KOPT-K1 (cell line): ENCODE results near the gene CARD10.
"Not testable (repeated sequence)": the region's sequence is repeated elsewhere in the genome, so short reads cannot be mapped to it uniquely, and the experiment has no call there.

ENCODE experiments used
- H3K27ac ChIP-seq: fragments of 200-600 bp; sonication (generic); 2 replicates; pipeline ENCODE4 v1.5.1; 2016; ENCODE audit warnings: antibody characterized with exemption, mild to moderate bottlenecking, low read depth, low read length; ENCODE audit not compliant: poor library complexity, severe bottlenecking
- H3K36me3 ChIP-seq: fragments of 200-600 bp; sonication (generic); 2 replicates; pipeline ENCODE4 v1.5.1; 2017; ENCODE audit warnings: antibody characterized with exemption, mild to moderate bottlenecking, low read length, moderate library complexity; ENCODE audit not compliant: insufficient read depth
- H3K9me3 ChIP-seq: fragments of 200-600 bp; sonication (generic); 2 replicates; pipeline ENCODE4 v1.5.1; 2017; ENCODE audit warnings: antibody characterized with exemption, low read length, mild to moderate bottlenecking; ENCODE audit not compliant: insufficient read depth, poor library complexity, severe bottlenecking

The CARD10 gene

GRCh38 chr22:37480387-37481346, 38.5 kb downstream of the CARD10 start:
- Histone ChIP-seq H3K36me3 (peaks cover 39% of the 10 kb centered on the region), H3K27ac (peak overlapping the region; percentile 13), H3K9me3 (no peaks in the 10 kb centered on the region)

DNA sequence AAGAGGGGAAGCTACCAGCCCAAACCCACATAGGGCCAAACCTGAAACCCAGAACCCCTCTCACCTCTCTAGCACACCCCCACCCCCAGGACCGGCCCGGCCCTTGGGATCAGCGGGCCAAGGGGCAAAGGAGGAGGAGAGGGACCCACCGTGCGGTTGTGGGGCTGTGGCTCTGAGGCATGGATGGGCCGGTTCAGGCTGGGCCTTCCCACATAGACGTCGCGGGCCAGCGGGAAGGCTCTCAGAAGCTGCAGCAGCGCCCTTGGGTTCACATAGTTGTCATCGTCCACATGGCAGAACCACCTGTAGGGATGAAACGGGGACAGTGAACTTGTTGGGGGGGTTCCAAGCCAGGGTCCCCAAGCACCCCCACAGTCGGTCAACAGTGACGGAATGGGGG, 40.0 kb downstream of the CARD10 start:
- no peak overlapping the region for H3K27ac ChIP-seq
- H3K36me3 ChIP-seq: peaks cover 54% of the 10 kb centered on the region
- no peaks in the 10 kb centered on the region for H3K9me3 ChIP-seq

DNA sequence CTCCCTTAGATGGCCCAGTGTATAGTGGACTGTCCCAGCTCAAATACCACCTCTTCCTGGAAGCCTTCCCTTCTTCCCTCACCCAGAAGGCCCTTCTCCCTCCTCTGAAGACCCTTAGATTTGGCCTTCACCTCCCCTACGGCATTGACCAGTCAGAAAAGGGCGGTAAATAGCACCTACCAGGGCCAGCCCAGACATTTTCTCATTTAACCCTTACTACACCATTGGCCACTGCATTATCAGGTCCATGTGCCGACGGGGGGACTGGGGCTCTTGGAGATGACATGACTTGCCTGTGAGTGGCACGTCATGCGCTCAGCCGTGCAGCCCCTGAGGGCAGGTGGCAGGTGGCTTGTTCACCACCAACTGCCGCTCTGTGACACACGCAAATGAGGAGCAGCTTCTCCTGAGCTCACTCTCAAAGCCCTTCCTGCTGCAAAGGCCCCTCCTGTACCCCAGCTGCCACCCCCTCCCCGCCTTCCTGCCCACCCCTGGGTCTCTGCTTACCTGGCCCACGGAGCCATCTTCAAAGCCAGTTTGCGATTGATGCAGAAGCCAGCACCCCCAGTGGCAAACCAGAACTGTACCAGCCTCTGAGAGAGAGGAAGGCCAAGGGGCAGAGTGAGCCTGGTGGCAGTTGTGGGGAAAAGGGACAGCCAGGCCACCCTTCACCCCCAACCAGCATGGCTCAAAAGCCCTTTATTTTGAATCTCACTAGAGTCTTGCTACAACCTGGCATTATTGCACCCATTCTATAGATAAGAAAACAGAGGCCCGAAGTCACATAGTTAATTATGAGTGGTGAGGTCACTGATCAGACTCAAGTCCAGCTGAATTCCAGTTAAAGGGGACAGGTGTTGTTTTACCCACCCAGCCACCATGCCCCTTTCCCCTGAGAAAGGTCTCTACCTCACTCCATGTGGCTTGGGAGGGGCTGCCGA, 42.6 kb downstream of the CARD10 start:
- peaks cover 69% of the 10 kb centered on the region for H3K36me3 ChIP-seq
- peak overlapping the region; percentile 63 for H3K27ac ChIP-seq
- no peaks in the 10 kb centered on the region for H3K9me3 ChIP-seq

GRCh38 chr22:37474447-37475090, 44.6 kb downstream of the CARD10 start:
- H3K9me3 ChIP-seq: no peaks in the 10 kb centered on the region
- H3K36me3 ChIP-seq: peaks cover 74% of the 10 kb centered on the region

GRCh38 chr22:37473437-37473946, 45.7 kb downstream of the CARD10 start:
- Histone ChIP-seq H3K27ac (no peak overlapping the region), H3K9me3 (no peaks in the 10 kb centered on the region), H3K36me3 (peaks cover 70% of the 10 kb centered on the region)

More at GRCh38 chr22:37474447-37475090, 44.6 kb downstream of the CARD10 start:
- H3K27ac ChIP-seq: no peak overlapping the region

DNA sequence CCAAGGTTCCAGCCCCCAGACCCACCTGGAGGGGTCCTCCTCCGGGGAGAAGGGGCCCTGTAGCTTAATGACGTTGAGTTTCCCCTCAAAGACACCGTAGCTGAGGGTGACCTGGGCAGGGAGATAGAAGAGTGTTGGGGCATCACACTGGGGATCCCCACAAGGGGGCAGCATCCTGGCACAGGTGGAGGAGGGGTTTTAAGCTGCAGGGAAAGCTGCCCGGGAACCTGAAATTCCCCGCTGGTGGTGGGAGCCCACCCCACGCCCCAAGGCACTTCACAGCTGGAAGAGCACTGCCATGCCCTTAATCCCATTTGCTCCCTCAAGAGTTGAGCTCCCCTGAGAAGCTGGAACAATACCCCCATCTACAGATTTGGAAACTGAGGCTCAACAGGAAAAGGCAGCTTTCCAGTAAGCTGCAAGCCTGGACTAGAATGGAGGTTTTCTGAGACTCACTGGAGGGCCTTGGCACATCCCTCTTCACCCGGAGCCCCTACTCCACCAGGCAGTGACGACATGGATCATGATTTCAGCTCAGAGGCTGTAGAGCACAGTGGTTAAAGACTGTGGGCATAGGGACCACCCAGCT, 46.7 kb downstream of the CARD10 start:
- no peaks in the 10 kb centered on the region for H3K9me3 ChIP-seq
- H3K27ac ChIP-seq: no peak overlapping the region
- peaks cover 63% of the 10 kb centered on the region for H3K36me3 ChIP-seq

DNA sequence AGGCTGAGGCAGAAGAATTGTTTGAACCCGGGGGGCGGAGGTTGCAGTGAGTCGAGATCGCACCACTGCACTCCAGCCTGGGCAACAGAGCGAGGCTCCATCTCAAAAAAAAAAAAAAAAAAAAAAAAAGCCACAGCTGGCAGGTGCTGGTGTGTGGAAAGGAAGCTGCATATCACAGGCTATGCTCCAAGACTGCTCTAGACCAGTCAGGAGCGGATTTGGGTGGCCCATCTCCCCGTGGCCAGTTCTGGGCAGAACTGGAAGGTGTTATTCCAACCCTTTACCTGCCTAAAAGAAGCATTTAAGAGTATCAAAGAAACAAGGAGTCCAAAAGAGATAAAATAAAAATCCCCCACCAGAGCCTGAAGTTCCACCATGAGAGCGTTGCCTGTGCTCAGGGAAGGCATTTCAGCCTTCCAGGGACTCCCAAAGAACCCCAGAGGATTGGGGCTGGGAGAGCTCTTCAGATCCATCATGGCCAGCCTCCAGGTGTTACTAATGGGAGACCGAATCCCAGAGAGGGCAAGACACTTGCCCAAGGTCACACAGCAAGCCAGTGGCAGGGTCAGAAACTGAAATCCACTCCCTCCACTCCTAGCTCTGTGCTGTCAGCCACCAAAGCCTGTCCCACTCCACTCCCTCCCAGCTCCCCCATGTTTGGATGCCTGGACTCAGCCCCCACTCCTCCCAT, 47.3 kb downstream of the CARD10 start:
- H3K27ac ChIP-seq: no peak overlapping the region
- H3K36me3 ChIP-seq: peaks cover 64% of the 10 kb centered on the region; the same call in 1 of the 2 replicates
- H3K9me3 ChIP-seq: no peaks in the 10 kb centered on the region

DNA sequence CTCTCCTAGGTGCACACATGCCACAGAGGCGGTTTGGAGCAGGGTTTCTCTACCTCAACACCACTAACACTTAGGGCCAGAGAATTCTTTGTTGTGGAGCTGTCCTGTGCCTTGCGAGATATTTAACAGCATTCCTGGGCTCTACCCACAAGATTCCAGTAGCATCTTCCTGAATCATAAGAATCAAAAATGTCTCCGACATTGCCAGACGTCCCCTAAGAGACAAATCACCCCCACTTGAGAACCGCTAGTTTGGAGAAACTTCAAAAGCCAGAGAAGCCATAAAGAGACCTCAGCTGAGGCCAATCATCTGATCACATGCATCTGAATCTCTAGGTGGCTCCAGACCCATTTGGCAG, 49.1 kb downstream of the CARD10 start:
- H3K27ac ChIP-seq: no peak overlapping the region
- H3K9me3 ChIP-seq: no peaks in the 10 kb centered on the region
- peaks cover 62% of the 10 kb centered on the region; the same call in 1 of the 2 replicates for H3K36me3 ChIP-seq

- no peaks in the 10 kb centered on the region for H3K9me3 ChIP-seq
- H3K27ac ChIP-seq: no peak overlapping the region
- peaks cover 57% of the 10 kb centered on the region; the same call in 1 of the 2 replicates for H3K36me3 ChIP-seq
Measured at GRCh38 chr22:37469416-37470086, 49.7 kb downstream of the CARD10 start.

GRCh38 chr22:37468201-37468695, 51.0 kb downstream of the CARD10 start:
- peaks cover 47% of the 10 kb centered on the region; the same call in 1 of the 2 replicates for H3K36me3 ChIP-seq
- H3K27ac ChIP-seq, H3K9me3 ChIP-seq: not testable (repeated sequence)

DNA sequence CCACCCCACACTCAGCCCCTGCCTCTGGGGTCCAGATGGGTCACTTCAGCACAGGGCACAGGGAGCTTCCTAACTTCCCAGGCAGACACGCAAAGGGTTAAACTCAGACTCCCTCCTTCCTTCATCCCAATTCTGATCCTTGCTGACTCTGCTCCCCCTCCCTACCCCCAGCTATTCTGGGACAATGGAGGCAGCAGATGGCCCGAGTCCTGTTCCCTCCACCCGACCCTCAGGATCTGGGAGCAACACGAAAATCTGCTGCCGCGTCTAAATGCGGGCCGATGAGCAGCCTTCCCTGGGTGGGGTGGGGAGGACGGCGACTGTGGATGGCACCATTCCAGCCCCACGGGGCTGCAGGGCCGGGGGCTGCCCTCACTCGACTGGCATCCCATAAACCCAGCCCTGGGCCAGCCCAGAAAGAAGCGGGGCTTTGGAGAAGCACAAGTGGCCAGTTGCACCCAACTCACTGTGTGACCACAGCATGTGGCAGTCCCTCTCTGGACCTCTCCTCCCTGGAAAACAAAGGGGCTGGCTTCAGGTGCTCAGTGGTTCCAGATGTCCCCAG, 51.7 kb downstream of the CARD10 start:
- Histone ChIP-seq H3K36me3 (peaks cover 44% of the 10 kb centered on the region; the same call in 1 of the 2 replicates), H3K27ac (no peak overlapping the region), H3K9me3 (no peaks in the 10 kb centered on the region)

- H3K9me3 ChIP-seq: no peaks in the 10 kb centered on the region
- H3K27ac ChIP-seq: no peak overlapping the region
- H3K36me3 ChIP-seq: peaks cover 27% of the 10 kb centered on the region; the same call in 1 of the 2 replicates
Measured at GRCh38 chr22:37464181-37464580, 55.0 kb downstream of the CARD10 start.

GRCh38 chr22:37462983-37463382, 56.2 kb downstream of the CARD10 start:
- H3K9me3 ChIP-seq: no peaks in the 10 kb centered on the region
- H3K36me3 ChIP-seq: peaks cover 22% of the 10 kb centered on the region; the same call in 1 of the 2 replicates
- no peak overlapping the region for H3K27ac ChIP-seq
